Left colon (tissue), 2 donors: ENCODE measurements around the gene TSFM. TPM values are rescaled to one million over a fixed set of nuclear protein-coding genes. Genes with fewer than 3 reads are reported as not detected.

ENCODE experiments used
- ATAC-seq: fragments of 200-7000 bp; cut with Tn5 transposase; one replicate; pipeline ENCODE4 v1.9.1; 2020; ENCODE audit warnings: mild to moderate bottlenecking, moderate library complexity
- DNase-seq, 2 donors: peaks; one replicate each; pipeline ENCODE4 v3.0.0-alpha.2; 2020
- intact Hi-C, 2 donors: fragments of 100-400 bp; cut with DNase I in 1 of 2; cut with micrococcal nuclease in 1 of 2; formaldehyde crosslinking; loops; one replicate each; pipeline versions ENCODE4 v1.11.2 to v1.14.0; 2022; cut with DNase I, micrococcal nuclease
- total RNA-seq, 2 donors: library from RNA; stranded (reverse); fragmentation: NEBNext Ultra II Directional; extraction: Animal tissue kit (Norgen Biotek cat#: 25700); gene quantifications; one replicate each; pipeline ENCODE4 v1.2.1, GENCODE V29; 2021
- donor health status: DM: no; HTN: no; CAD: no.
- donor health status: DM: yes; HTN: yes; CAD: no.

Gene TSFM
- total RNA-seq, 2 donors from 2014 or later = 25.3 to 31.8 TPM

- ATAC-seq (peak; percentile 18), DNase-seq (no peak)
- intact Hi-C loops = no loop called here
These were observed 23.1 kb upstream of the TSFM start for GRCh38 chr12:57759360-57759980.

- no peak for ATAC-seq
- intact Hi-C loops = no loop called here
- DNase-seq = no peak
These were observed 22.1 kb upstream of the TSFM start for GRCh38 chr12:57760347-57760982.

- no peak for DNase-seq
- intact Hi-C loops = no loop called here
- ATAC-seq = no peak
These were observed 21.1 kb upstream of the TSFM start for GRCh38 chr12:57761391-57761998.

- DNase-seq (no peak), ATAC-seq (no peak)
- intact Hi-C loops = no loop called here
These were observed 20.1 kb upstream of the TSFM start for GRCh38 chr12:57762463-57762862.

GRCh38 chr12:57763881-57764661 lies 18.5 kb upstream of the TSFM start:
- no peak for DNase-seq
- no peak for ATAC-seq
- intact Hi-C loops = no loop called here

- ATAC-seq = peak; percentile 68
- DNase-seq = peak in 1 of 2 donors; percentile 46
- intact Hi-C loops = no loop called here
These were observed 18.0 kb upstream of the TSFM start for GRCh38 chr12:57764662-57765002.

GRCh38 chr12:57765003-57765697 lies 17.4 kb upstream of the TSFM start:
- ATAC-seq (peak; percentile 64), DNase-seq (peak in 1 of 2 donors; percentile 72)
- intact Hi-C loops = no loop called here

- DNase-seq = peak in 1 of 2 donors; percentile 41
- peak; percentile 45 for ATAC-seq
- intact Hi-C loops = no loop called here
These were observed 16.7 kb upstream of the TSFM start for GRCh38 chr12:57765698-57766463.

GRCh38 chr12:57766464-57767304 lies 15.9 kb upstream of the TSFM start, which contains the start of gene CYP27B1:
Gene CYP27B1, minus strand, starts transcription at chr12:57767078. Its CDS starts 37 bp downstream, at chr12:57767041.
- peak; percentile 30 for ATAC-seq
- intact Hi-C loops = no loop called here
- peak in 1 of 2 donors; percentile 25 for DNase-seq

GRCh38 chr12:57767305-57767698 lies 15.3 kb upstream of the TSFM start:
- intact Hi-C loops = no loop called here
- ATAC-seq (no peak), DNase-seq (no peak)

GRCh38 chr12:57767876-57768275 lies 14.7 kb upstream of the TSFM start:
- intact Hi-C loops = no loop called here
- ATAC-seq (no peak), DNase-seq (no peak)

GRCh38 chr12:57769594-57769993 lies 13.0 kb upstream of the TSFM start:
- intact Hi-C loops = no loop called here
- DNase-seq (no peak), ATAC-seq (no peak)

GRCh38 chr12:57770734-57771133 lies 11.9 kb upstream of the TSFM start:
- DNase-seq = no peak
- intact Hi-C loops = no loop called here
- no peak for ATAC-seq

- DNase-seq (peak; percentile 91), ATAC-seq (peak; percentile 60)
- intact Hi-C loops = no loop called here
These were observed 11.2 kb upstream of the TSFM start for GRCh38 chr12:57771236-57771872.

- peak; percentile 94 for ATAC-seq
- intact Hi-C loops = no loop called here
- DNase-seq = peak; percentile 94 to 96
These were observed 10.6 kb upstream of the TSFM start, which contains the start of gene METTL1 for GRCh38 chr12:57771873-57772428. Gene METTL1, minus strand, starts transcription at chr12:57772105. Its CDS starts 22 bp downstream, at chr12:57772083.

GRCh38 chr12:57772429-57773322 lies 9.9 kb upstream of the TSFM start, which contains the start of gene EEF1AKMT3:
Gene EEF1AKMT3, plus strand, starts transcription at chr12:57772614. Its CDS starts 111 bp downstream, at chr12:57772725.
- intact Hi-C loops = no loop called here
- ATAC-seq (peak; percentile 76), DNase-seq (peak; percentile 77 to 80)
